ENCODE measurements around the gene HIF1A.
"Not testable (repeated sequence)": the region's sequence is repeated elsewhere in the genome, so short reads cannot be mapped to it uniquely, and the experiment has no call there.

HIF1A gene

DNA sequence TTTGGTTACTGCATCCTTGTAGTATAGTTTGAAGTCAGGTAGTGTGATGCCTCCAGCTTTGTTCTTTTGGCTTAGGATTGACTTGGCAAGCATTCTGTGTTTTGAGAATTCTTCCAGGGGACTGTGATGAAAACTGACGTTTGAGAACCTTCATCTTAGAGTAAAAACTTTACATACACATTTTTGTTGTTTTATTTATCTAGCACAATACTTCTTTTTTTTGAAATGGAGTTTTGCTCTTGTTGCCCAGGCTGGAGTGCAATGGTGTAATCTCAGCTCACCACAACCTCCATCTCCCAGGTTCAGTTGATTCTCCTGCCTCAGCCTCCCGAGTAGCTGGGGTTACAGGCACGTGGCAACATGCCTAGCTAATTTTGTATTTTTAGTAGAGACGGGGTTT lies 13.4 kb downstream of the HIF1A start:
- not testable (repeated sequence) for DNase-seq (ENCODE audit: low read depth)

DNA sequence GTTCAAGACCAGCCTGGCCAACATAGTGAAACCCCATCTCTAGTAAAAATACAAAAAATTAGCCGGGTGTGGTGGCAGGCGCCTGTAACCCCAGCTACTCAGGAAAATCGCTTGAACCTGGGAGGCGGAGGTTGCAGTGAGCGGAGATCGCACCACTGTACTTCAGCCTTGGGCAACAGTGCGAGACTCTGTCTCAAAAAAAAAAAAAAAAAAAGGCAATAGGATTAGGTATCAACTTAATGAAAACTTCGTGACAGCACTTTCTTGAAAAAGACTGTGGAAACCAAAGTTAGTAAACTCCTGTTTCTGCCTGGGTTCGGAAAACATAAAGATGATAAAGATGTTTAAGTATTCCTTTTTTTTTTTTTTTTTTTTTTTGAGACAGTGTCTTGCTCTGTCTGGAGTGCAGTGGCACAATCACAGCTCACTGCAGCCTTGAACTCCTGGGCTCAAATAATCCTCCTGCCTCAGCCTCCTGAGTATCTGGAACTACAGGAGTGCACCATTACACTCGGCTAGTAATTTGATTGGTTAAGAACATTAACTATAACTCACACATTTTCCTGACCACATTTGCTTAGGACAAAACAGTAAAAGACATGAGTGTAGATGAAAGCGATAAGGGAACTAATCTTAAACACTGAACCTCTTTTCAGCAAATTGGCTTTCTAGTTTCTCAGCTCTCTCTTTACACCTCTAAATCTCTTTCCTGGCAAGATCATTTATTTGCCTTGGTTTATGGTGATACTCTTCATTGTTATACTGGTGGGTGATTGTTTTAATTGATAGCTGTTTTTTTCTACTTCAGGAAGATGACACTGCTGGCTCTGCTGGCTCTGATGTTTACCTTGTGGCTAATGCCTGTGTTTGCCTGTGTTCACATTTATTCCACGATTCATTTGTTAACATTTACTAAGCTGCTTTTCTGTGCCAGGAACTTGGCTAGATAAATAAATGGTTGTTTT lies 15.8 kb downstream of the HIF1A start:
- DNase-seq (ENCODE audit: low read depth) = no peak

DNA sequence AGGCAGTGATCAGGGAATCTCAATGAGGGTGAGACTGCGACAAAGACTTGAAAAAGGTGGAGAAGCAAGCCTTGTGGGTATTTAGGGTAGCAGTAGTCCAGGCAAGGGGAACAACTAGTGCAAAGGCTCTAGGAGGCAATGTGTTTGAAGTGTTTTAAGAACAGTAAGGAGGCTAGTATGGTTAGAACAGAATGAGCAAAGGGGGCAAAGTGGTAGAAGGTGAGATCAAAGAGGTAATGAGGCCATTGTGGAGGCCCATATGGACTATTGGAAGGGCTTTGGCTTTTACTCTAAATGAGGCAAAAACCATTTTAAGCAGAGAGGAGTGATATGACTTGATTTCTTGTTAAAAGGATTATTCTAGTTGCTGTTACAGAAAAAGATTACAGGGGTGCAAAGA lies 16.8 kb downstream of the HIF1A start:
- DNase-seq (ENCODE audit: low read depth) = no peak

DNA sequence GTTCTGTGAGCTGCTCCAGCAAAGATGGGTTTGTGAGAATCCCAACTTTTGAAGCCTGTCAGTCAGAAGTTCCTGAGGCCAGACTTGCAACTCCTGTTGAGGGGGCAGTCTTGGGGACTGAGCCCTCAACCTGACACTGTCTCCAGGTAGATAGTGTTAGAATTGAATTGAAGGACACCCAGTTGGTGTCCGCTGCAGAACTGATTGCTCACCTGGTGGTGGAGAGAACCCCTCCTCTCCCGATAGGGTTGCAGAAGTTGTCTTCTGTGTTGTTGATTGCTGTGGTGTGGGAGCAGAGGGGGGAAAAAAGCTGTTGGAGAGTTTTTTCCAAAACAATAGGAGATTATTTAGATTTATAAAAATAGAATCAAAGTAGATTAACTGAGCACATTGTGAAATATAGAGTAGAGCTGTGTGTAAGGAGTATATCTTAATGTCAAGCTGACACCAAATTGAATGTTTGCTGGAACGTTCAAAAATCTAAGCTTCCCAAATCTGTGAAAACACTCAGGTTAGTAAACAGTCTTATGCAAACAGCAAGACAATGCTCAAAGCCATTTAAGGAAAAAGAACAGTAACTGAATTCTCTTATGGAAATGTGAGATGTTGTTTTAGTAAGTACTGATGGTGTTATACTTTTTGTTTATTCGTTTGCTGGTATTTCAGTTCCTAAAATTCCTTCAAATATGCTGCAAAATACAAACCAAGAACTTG lies 18.6 kb downstream of the HIF1A start:
- DNase-seq (ENCODE audit: low read depth) = no peak

DNA sequence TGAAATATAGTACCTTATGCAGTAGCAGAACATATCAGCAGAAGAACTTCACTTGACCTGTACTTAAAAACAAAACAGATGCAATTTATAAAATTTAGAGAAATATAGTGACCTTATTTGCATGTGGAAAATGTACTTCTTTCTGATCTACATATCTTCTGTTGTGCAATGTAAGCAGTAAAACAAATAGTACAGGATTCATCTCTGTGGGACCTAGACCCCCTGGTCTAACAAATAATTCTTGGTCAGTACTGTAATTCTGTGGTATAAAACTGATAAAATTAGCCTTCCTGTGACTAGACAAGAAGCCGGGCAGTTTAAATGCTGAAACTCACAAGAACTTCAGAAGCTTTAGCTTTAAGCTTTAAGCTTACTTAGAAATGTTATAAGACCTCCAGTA lies 21.6 kb downstream of the HIF1A start:
- DNase-seq (ENCODE audit: low read depth) = no peak

DNA sequence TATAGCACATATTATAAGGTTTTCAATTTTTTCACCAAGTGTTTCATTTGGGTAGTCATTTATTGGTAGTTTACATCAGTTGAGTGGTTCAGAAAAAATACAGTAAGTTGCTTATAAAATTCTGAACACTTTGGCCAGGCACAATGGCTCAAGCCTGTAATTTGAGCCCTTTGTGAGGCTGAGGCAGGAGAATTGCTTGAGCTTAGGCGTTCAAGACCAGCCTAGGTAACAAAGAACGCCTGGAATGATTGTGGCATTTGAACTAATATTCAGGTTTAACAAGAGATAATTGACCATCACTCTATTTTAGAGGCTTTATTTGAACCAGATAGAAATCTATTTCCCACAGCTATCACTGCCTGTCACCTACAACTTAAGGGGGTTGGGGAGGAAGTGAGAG lies 22.7 kb downstream of the HIF1A start:
- DNase-seq (ENCODE audit: low read depth) = no peak

DNA sequence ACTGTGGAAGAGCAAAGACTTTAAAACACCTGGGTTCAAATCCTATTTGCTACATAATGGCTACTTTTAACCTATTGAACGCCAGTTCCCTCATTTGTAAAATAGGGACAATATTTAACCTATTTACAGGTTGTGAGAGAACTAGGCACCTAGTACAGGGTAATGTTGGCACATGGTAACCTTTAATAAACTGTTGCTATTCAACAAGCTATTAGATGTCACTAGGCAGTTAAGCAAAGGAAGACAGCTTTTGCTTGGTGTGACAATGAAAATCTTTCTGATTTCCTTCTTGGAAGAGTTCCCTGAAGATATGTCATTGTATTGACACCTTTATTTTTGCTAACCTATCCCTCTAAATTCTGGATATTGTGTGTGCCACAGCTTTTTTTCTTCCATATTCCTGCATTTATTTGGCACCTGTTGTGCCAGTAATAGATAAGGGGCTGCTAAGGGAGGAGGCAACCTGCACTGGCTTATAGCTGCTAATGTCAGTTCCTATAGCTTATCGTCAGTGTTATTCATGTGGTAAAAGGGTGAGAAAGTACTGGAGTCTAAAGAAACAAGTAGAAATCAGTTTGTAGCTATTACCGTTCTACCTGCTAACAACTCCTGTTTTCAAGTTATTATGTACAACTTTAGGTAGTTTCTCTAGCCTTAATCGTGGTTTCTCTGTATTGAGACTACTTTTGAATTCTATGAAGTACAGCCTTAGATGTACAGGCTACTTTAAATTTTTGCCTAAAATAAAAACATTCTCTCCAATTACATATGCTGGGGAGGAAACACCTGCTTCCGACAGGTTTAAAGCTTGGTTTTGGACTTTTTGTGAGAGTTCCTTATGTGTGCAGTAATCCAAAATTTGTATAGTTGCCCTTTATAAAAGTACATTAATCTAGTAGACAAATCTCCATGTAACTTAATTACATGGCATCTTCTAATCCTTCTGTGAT lies 24.3 kb downstream of the HIF1A start:
- no peak for DNase-seq (ENCODE audit: low read depth)

DNA sequence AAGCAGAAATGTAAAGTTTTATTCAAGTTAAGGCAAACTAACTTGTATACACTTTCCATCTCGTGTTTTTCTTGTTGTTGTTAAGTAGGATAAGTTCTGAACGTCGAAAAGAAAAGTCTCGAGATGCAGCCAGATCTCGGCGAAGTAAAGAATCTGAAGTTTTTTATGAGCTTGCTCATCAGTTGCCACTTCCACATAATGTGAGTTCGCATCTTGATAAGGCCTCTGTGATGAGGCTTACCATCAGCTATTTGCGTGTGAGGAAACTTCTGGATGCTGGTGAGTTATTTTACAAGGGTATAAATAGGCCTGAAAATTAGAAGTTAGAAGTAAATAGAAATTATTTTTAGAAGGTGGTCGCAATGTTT lies 25.0 kb downstream of the HIF1A start:
- DNase-seq (ENCODE audit: low read depth) = no peak

DNA sequence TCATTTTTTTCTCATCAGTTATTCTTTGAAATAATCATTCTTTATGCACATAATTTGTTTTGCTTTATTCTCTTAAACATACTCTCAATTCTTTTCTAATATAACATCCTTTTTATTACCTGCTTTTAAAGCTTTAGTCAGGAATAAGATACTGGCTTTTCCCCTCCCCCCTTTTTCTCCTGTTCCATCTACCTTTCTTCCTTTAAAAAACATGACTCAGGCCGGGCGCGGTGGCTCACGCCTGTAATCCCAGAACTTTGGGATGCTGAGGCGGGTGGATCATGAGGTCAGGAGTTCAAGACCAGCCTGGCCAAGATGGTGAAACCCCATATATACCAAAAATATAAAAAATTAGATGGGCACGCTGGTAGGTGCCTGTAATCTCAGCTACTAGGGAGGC lies 25.4 kb downstream of the HIF1A start:
- DNase-seq (ENCODE audit: low read depth) = no peak

DNA sequence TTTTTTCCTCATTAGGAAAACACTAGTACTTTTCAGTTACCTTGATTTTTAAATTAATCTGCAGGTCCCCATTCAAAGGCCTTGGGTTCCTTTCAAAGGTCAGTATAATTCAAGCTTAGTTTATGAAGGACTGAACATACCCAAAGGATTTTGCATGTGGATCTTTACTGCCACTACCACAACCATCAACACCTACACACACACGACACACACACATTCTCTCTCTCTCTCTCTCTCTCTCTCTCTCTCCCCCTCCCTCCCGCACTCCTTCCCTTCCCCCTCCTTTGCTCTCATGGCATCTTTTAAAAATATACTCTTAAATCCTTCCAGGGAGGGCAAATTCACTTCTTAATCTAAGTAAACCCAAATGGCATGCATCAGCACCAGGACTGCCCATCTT lies 28.8 kb downstream of the HIF1A start:
- DNase-seq (ENCODE audit: low read depth) = no peak

DNA sequence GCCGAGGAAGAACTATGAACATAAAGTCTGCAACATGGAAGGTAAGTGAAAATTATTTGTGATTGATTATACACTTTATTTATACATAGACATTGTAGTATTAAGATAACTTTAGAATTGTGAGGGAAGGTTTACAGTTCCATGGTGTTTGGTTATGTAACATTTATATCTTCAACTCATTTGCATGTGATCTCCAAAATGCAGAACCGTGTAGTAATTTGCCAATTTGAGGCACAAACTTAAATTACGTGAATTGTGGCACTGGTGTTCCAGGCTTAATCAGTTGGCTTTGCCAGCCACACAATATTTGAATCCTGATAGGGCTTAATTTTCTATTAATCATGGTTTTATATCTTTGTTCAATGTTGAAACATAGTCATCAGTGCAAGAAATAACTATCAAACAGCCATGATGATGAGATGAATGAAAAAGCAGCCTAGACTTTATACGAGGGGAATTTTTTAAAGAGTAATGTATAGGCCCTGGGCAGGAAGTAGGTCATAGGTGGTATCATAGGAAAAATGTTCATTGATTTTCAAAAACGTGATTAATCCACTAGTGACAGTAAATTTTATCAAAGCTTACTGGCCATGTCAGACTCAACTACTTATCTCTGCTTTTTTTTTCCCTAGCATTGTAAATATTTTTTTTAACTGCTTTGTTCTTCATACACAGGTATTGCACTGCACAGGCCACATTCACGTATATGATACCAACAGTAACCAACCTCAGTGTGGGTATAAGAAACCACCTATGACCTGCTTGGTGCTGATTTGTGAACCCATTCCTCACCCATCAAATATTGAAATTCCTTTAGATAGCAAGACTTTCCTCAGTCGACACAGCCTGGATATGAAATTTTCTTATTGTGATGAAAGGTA lies 31.7 kb downstream of the HIF1A start:
- DNase-seq (ENCODE audit: low read depth) = no peak

DNA sequence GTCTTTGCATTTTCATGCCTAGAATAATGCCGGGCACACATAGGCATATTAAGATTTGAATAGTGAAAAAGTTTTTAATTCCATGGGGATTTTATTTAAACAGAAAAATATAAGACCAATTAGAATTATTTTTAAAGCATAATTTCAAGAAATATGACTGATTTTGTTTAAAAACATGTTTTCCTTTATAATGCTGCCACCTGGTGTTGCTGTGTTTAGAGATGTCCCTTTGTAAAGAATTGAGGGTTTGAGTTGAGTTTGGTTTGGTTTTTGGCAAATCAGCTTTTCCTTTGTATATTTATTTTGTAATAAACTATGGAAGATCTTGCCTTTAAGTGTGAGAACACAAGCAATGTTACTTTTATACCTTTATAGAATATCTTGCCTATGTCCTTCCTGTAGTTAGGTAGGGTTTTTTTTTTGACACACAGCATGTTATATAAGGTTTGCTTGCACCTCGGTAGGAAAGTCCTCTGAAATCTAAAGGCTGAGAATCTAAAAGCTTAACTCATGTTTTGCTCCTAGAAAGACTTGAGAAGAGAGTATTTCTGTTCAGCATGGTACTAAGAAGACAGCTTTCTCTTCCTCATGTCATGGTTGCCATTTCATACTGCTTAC lies 35.6 kb downstream of the HIF1A start:
- no peak for DNase-seq (ENCODE audit: low read depth)

DNA sequence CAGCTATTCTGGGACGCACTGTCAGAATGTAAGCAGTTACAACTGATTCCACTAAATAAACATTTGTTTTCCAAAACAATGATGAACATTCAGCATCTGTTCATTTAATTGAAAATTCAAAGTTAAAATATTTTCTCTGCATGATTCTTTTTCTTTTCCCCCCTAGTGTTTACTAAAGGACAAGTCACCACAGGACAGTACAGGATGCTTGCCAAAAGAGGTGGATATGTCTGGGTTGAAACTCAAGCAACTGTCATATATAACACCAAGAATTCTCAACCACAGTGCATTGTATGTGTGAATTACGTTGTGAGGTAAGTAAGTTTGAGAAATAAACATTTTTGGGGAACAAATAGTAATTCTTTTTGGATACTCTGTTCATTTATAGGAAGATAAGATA lies 38.7 kb downstream of the HIF1A start:
- DNase-seq (ENCODE audit: low read depth) = no peak

DNA sequence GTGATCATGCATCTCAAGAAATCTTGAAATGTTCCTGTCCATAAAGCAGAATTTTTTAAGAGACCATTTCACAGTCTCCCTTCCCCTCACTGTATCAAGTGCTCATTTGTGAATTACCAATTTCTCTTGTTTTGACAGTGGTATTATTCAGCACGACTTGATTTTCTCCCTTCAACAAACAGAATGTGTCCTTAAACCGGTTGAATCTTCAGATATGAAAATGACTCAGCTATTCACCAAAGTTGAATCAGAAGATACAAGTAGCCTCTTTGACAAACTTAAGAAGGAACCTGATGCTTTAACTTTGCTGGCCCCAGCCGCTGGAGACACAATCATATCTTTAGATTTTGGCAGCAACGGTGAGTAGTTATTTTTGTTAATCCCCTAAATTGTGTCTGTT lies 41.4 kb downstream of the HIF1A start:
- DNase-seq (ENCODE audit: low read depth) = no peak

DNA sequence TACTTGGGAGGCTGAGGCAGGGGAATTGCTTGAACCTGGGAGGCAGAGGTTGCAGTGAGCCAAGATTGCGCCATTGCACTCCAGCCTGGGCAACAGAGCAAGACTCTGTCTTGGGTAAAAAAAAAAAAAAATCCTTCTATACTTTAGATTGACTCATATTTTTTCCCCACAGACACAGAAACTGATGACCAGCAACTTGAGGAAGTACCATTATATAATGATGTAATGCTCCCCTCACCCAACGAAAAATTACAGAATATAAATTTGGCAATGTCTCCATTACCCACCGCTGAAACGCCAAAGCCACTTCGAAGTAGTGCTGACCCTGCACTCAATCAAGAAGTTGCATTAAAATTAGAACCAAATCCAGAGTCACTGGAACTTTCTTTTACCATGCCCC lies 42.6 kb downstream of the HIF1A start:
- DNase-seq (ENCODE audit: low read depth) = no peak

DNA sequence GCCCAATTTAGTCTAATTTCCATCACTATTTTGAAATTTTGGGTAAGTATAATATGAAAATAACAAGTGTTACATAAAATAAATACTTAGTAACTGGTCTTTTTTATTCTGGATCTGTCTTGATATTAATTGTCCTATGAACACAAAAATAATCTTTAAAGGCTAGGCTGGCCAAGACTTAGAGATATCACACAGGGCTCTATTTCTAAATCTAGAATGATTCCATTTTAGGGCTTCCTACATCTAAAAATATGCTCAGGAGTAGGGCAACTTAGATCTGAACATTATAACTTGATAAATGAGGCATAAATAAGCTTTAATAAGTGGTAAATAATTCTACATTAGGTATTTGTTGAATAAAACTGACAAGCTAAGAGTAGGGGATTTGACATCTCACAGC lies 43.8 kb downstream of the HIF1A start:
- DNase-seq (ENCODE audit: low read depth) = no peak

DNA sequence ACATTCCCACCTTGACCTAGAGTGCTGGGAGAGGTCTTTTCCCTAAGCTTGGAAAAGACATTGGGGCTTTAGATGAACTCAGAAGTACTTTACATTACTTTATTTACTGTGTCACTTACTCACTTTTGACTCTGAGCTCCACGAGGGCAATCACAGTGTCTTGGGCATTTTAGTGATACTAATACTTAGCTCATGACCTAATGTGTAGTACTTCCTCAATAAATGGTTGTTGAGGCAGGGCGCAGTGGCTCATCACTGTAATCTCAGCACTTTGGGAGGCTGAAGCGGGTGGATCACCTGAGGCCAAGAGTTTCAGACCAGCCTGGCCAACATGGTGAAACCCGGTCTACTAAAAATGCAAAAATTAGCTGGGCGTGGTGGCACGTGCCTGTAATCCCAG lies 47.1 kb downstream of the HIF1A start:
- DNase-seq (ENCODE audit: low read depth) = no peak

DNA sequence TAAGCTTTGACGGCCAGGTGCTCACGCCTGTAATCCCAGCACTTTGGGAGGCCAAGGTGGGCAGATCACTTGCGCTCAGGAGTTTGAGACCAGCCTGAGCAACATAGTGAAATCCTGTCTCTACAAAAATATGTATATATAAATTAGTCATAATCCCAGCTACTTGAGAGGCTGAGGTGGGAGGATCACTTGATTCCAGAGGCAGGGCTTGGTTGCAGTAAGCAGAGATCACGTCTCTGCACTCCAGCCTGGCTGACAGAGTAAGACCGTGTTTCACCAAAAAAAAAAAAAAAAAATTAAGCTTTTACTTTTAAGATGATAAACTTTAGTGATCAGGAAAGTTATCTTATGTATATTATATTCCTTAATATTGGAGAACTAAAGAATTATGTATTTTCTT lies 48.9 kb downstream of the HIF1A start:
- no peak for DNase-seq (ENCODE audit: low read depth)

DNA sequence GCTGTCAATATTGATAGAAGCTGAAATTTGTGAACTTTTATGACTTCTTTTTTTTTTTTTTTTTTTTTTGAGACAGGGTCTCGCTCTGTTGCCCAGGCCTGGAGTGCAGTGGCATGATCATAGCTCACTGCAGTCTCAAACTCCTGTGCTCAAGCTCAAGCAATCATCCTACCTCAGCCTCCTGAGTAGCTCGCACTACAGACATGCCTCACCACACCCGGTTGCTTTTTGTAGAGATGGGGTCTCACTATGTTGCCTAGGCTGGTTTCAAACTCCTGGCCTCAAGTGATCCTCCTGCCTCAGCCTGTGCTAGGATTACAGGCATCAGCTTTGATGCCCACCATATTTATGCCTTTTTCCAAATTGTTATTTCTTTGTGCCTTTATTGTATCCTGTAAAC lies 51.0 kb downstream of the HIF1A start:
- DNase-seq (ENCODE audit: low read depth) = not testable (repeated sequence)

DNA sequence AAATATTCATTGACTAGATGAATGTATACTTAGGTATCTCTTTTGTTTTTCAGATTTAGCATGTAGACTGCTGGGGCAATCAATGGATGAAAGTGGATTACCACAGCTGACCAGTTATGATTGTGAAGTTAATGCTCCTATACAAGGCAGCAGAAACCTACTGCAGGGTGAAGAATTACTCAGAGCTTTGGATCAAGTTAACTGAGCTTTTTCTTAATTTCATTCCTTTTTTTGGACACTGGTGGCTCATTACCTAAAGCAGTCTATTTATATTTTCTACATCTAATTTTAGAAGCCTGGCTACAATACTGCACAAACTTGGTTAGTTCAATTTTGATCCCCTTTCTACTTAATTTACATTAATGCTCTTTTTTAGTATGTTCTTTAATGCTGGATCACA lies 51.6 kb downstream of the HIF1A start:
- DNase-seq (ENCODE audit: low read depth) = no peak

DNA sequence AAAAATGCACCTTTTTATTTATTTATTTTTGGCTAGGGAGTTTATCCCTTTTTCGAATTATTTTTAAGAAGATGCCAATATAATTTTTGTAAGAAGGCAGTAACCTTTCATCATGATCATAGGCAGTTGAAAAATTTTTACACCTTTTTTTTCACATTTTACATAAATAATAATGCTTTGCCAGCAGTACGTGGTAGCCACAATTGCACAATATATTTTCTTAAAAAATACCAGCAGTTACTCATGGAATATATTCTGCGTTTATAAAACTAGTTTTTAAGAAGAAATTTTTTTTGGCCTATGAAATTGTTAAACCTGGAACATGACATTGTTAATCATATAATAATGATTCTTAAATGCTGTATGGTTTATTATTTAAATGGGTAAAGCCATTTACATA lies 52.0 kb downstream of the HIF1A start:
- no peak for DNase-seq (ENCODE audit: low read depth)
